Keratinocyte (primary cell): Measurements from ENCODE around the gene RFX2. TPM values are rescaled to one million over a fixed set of nuclear protein-coding genes. Genes with fewer than 3 reads are reported as not detected.

ENCODE experiments used
- DNase-seq: peaks from one replicate; pipeline ENCODE4 v3.0.0-alpha.2; 2011; ENCODE audit warnings: low read depth, missing footprints, low spot score
- FAIRE-seq: peaks from 2 replicates; lab custom pipeline; 2011; peaks lifted over from hg19 to GRCh38; lab: Jason Lieb, UNC
- H2AFZ ChIP-seq: 2 replicates; pipeline ENCODE4 v1.6.0; 2012; ENCODE audit warnings: low read length, control low read depth, inconsistent platforms; ENCODE audit not compliant: control insufficient read depth
- H3K27ac ChIP-seq: 2 replicates; pipeline ENCODE4 v1.5.1; 2011; ENCODE audit warnings: low read length; ENCODE audit not compliant: control insufficient read depth, insufficient read depth
- H3K27me3 ChIP-seq: 3 replicates; pipeline ENCODE4 v1.6.0; 2011; ENCODE audit warnings: low read length; ENCODE audit not compliant: control insufficient read depth, insufficient read depth; ENCODE audit errors: extremely low read depth
- H3K36me3 ChIP-seq, 2 experiments: 2 replicates in 1 of 2; 3 replicates in 1 of 2; pipeline ENCODE4 v1.5.1; 2011; ENCODE audit warnings: low read length in 2 of 2, mild to moderate bottlenecking in 1 of 2; ENCODE audit not compliant: control insufficient read depth in 2 of 2, insufficient read depth in 2 of 2; ENCODE audit errors: extremely low read depth in 1 of 2
- H3K4me1 ChIP-seq: 3 replicates; pipeline ENCODE4 v1.5.1; 2011; ENCODE audit warnings: low read length; ENCODE audit not compliant: control insufficient read depth, insufficient read depth; ENCODE audit errors: extremely low read depth
- H3K4me2 ChIP-seq: 3 replicates; pipeline ENCODE4 v1.6.0; 2011; ENCODE audit warnings: low read depth, low read length; ENCODE audit not compliant: control insufficient read depth, insufficient read depth; ENCODE audit errors: extremely low read depth
- H3K4me3 ChIP-seq, 3 experiments: fragments of 200-600 bp in 1 of 3; sonication (generic) in 1 of 3; 2 replicates in 2 of 3; 3 replicates in 1 of 3; pipeline ENCODE4 v1.5.1; 2011 to 2016; ENCODE audit warnings: low read length in 3 of 3, mild to moderate bottlenecking in 3 of 3, control low read depth in 2 of 3, inconsistent platforms in 1 of 3, low read depth in 1 of 3, mixed read lengths in 1 of 3, mixed run types in 1 of 3, moderate library complexity in 1 of 3; ENCODE audit not compliant: control insufficient read depth in 2 of 3, insufficient read depth in 2 of 3; ENCODE audit errors: extremely low read depth in 1 of 3
- H3K79me2 ChIP-seq: 2 replicates; pipeline ENCODE4 v1.6.0; 2012; ENCODE audit warnings: low read length; ENCODE audit not compliant: control insufficient read depth, insufficient read depth
- H3K9ac ChIP-seq: 3 replicates; pipeline ENCODE4 v1.6.0; 2011; ENCODE audit warnings: low read length; ENCODE audit not compliant: control insufficient read depth, insufficient read depth; ENCODE audit errors: extremely low read depth
- H3K9me1 ChIP-seq: 3 replicates; pipeline ENCODE4 v1.6.0; 2011; ENCODE audit warnings: low read length; ENCODE audit not compliant: control insufficient read depth, insufficient read depth; ENCODE audit errors: extremely low read depth
- H3K9me3 ChIP-seq: 2 replicates; pipeline ENCODE4 v1.5.1; 2012; ENCODE audit warnings: low read depth, low read length; ENCODE audit not compliant: control insufficient read depth
- H4K20me1 ChIP-seq: 3 replicates; pipeline ENCODE4 v1.6.0; 2011; ENCODE audit warnings: low read length; ENCODE audit not compliant: control insufficient read depth, insufficient read depth; ENCODE audit errors: extremely low read depth
- EZH2 ChIP-seq: IDR thresholded peaks from one replicate; pipeline ENCODE4 v1.6.1; 2012; ENCODE audit warnings: inconsistent platforms, mild to moderate bottlenecking, low read length, moderate library complexity
- dilution Hi-C: fragments of 300-500 bp; cut with MboI; formaldehyde crosslinking; loops from one replicate; pipeline ENCODE4 v1.7.0; 2020; ENCODE audit warnings: low sequenced_read_pairs; ENCODE audit not compliant: extremely low pct_ligation_motif_present
- polyA plus RNA-seq, 5 experiments: library from polyadenylated mRNA; depleted of rRNA in 3 of 5; stranded (reverse) in 3 of 5; stranded (forward) in 1 of 5; unstranded in 1 of 5; fragments of >200 nt; gene quantifications; 1 replicate in 1 of 5; 2 replicates in 3 of 5; 3 replicates in 1 of 5; pipeline versions ENCODE4 v1.2.1 to v1.2.3, GENCODE V29; 2011 to 2012; ENCODE audit warnings: missing spikeins in 2 of 5, low read depth in 1 of 5, low replicate concordance in 1 of 5
- TF ChIP-seq, protein P1 (sequence below), 3 experiments: IDR thresholded peaks in 1 of 3; conservative IDR thresholded peaks in 1 of 3; optimal IDR thresholded peaks in 1 of 3; 2 replicates in 2 of 3; 3 replicates in 1 of 3; pipeline versions ENCODE3 to v1.5.1; 2011; ENCODE audit warnings: low read length in 3 of 3, mild to moderate bottlenecking in 3 of 3, moderate library complexity in 2 of 3, control low read depth in 1 of 3, inconsistent platforms in 1 of 3; ENCODE audit not compliant: insufficient read depth in 2 of 3; ENCODE audit errors: extremely low read depth in 1 of 3

Gene RFX2
- polyA plus RNA-seq, 1 donor (not counting 4 experiments of a cell fraction or from before 2014, with no cell fraction given), result 5.8 TPM

GRCh38 chr19:5983367-5983955 lies 126.8 kb downstream of the RFX2 start:
- DNase-seq (no peak), FAIRE-seq (no peak)
- Histone ChIP-seq H3K9me1 (no peaks in the 10 kb centered on the region), H3K4me2 (no peak overlapping the region), H3K27ac (no peak overlapping the region), H3K4me3 (no peak overlapping the region), H2AFZ (no peak overlapping the region), H3K9ac (no peak overlapping the region), H3K79me2 (peaks cover 7% of the 10 kb centered on the region), H3K27me3 (no peaks in the 10 kb centered on the region), H3K9me3 (no peaks in the 10 kb centered on the region), H3K36me3 (no peaks in the 10 kb centered on the region), H4K20me1 (no peaks in the 10 kb centered on the region), H3K4me1 (peaks cover 23% of the 10 kb centered on the region)
- TF ChIP-seq, protein P1, sequence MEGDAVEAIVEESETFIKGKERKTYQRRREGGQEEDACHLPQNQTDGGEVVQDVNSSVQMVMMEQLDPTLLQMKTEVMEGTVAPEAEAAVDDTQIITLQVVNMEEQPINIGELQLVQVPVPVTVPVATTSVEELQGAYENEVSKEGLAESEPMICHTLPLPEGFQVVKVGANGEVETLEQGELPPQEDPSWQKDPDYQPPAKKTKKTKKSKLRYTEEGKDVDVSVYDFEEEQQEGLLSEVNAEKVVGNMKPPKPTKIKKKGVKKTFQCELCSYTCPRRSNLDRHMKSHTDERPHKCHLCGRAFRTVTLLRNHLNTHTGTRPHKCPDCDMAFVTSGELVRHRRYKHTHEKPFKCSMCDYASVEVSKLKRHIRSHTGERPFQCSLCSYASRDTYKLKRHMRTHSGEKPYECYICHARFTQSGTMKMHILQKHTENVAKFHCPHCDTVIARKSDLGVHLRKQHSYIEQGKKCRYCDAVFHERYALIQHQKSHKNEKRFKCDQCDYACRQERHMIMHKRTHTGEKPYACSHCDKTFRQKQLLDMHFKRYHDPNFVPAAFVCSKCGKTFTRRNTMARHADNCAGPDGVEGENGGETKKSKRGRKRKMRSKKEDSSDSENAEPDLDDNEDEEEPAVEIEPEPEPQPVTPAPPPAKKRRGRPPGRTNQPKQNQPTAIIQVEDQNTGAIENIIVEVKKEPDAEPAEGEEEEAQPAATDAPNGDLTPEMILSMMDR (optimal IDR thresholded peaks at IDR 0.05 in 1 of 3, IDR thresholded peaks at IDR 0.05 in 1 of 3, conservative IDR thresholded peaks at IDR 0.05 in 1 of 3; ENCODE audit: extremely low read depth in 1 of 3, insufficient read depth in 2 of 3, low read length in 3 of 3), result no peak
- no peak for TF ChIP-seq EZH2
- dilution Hi-C loops, result no loop called here

- DNase-seq (no peak), FAIRE-seq (no peak)
- no peaks in the 10 kb centered on the region for H3K9me3 ChIP-seq
- peaks cover 4 to 10% of the 10 kb centered on the region in 2 experiments for H3K36me3 ChIP-seq
- H3K4me1 ChIP-seq, result peaks cover 23% of the 10 kb centered on the region
- H3K27me3 ChIP-seq, result no peaks in the 10 kb centered on the region
- dilution Hi-C loops, result no loop called here
- H3K27ac ChIP-seq, result peak overlapping the region; percentile 85
- peak overlapping the region; percentile 76 for H3K4me2 ChIP-seq
- no peak for TF ChIP-seq EZH2
- TF ChIP-seq, protein P1 (optimal IDR thresholded peaks at IDR 0.05 in 1 of 3, IDR thresholded peaks at IDR 0.05 in 1 of 3, conservative IDR thresholded peaks at IDR 0.05 in 1 of 3; ENCODE audit: extremely low read depth in 1 of 3, insufficient read depth in 2 of 3, low read length in 3 of 3), result no peak
- H3K79me2 ChIP-seq, result peaks cover 47% of the 10 kb centered on the region
- H3K9me1 ChIP-seq, result no peaks in the 10 kb centered on the region
- H4K20me1 ChIP-seq, result peaks cover 10% of the 10 kb centered on the region
- peak overlapping the region; percentile 90 for H2AFZ ChIP-seq
- peak overlapping the region; percentile 77 to 97 (median 82) for H3K4me3 ChIP-seq
- H3K9ac ChIP-seq, result peak overlapping the region; percentile 92
These were observed 131.4 kb downstream of the RFX2 start for GRCh38 chr19:5978606-5979552.
